ENCODE data around the gene PDGFB. TPM values are rescaled to one million over a fixed set of nuclear protein-coding genes. Genes with fewer than 3 reads are reported as not detected.

PDGFB gene
- total RNA-seq, 3 donors from 2014 or later (not counting 1 experiment from before 2014, with no cell fraction given): 0.28 to 1.2 (median 0.31) TPM

GRCh38 chr22:39182478-39183030 is 62.2 kb downstream of the PDGFB start:
- H3K9me3 Mint-ChIP-seq: no peaks in the 10 kb centered on the region
- Histone ChIP-seq H3K27me3 (ENCODE audit: control insufficient read depth, insufficient read depth, low read length) (no peaks in the 10 kb centered on the region), H3K4me1 (ENCODE audit: control insufficient read depth, insufficient read depth, low read length) (peaks cover 26% of the 10 kb centered on the region), H3K36me3 (ENCODE audit: control insufficient read depth, insufficient read depth, low read length) (no peaks in the 10 kb centered on the region), H3K27ac (ENCODE audit: low read length) (no peak overlapping the region), H3K9me3 (ENCODE audit: control insufficient read depth, insufficient read depth, low read length) (peaks cover 5% of the 10 kb centered on the region), H3K4me3 (ENCODE audit: low read length) (no peak overlapping the region)
- no peak for TF ChIP-seq CTCF (IDR thresholded peaks at IDR 0.05)
- DNase-seq (no peak), ATAC-seq (no peak)
- 87% methylated on average over 5 of the region's 6 CpGs for WGBS (ENCODE audit: insufficient coverage)
- intact Hi-C loops (cut with micrococcal nuclease): no loop called here
- H3K27me3 Mint-ChIP-seq (ENCODE audit: low read depth in 2 of 2): peaks cover 0 to 3% of the 10 kb centered on the region in 2 donors
- no peaks in the 10 kb centered on the region for H3K36me3 Mint-ChIP-seq
- peaks cover 30 to 42% of the 10 kb centered on the region in 2 donors for H3K4me1 Mint-ChIP-seq
- H3K27ac Mint-ChIP-seq: no peak overlapping the region
- no peak overlapping the region for H3K4me3 Mint-ChIP-seq

GRCh38 chr22:39181778-39182177 is 63.0 kb downstream of the PDGFB start:
- WGBS (ENCODE audit: insufficient coverage): 77% methylated on average over 5 of the region's 5 CpGs
- Histone ChIP-seq H3K27me3 (ENCODE audit: control insufficient read depth, insufficient read depth, low read length) (no peaks in the 10 kb centered on the region), H3K4me1 (ENCODE audit: control insufficient read depth, insufficient read depth, low read length) (peaks cover 32% of the 10 kb centered on the region), H3K4me3 (ENCODE audit: low read length) (no peak overlapping the region), H3K36me3 (ENCODE audit: control insufficient read depth, insufficient read depth, low read length) (no peaks in the 10 kb centered on the region), H3K9me3 (ENCODE audit: control insufficient read depth, insufficient read depth, low read length) (peaks cover 5% of the 10 kb centered on the region), H3K27ac (ENCODE audit: low read length) (no peak overlapping the region)
- Mint-ChIP-seq H3K36me3 (no peaks in the 10 kb centered on the region), H3K4me3 (no peak overlapping the region), H3K9me3 (no peaks in the 10 kb centered on the region), H3K27me3 (ENCODE audit: low read depth in 2 of 2) (peaks cover 0 to 3% of the 10 kb centered on the region in 2 donors), H3K4me1 (peaks cover 33 to 48% of the 10 kb centered on the region in 2 donors), H3K27ac (no peak overlapping the region)
- TF ChIP-seq CTCF (IDR thresholded peaks at IDR 0.05): no peak
- no peak for DNase-seq
- intact Hi-C loops (cut with micrococcal nuclease): no loop called here
- ATAC-seq: no peak

- H3K9me3 Mint-ChIP-seq: no peaks in the 10 kb centered on the region
- no peak for DNase-seq
- intact Hi-C loops (cut with micrococcal nuclease): no loop called here
- no peak for TF ChIP-seq CTCF (IDR thresholded peaks at IDR 0.05)
- no peak overlapping the region for H3K27ac ChIP-seq (ENCODE audit: low read length)
- H3K4me1 Mint-ChIP-seq: peaks cover 33 to 52% of the 10 kb centered on the region in 2 donors
- peaks cover 0 to 3% of the 10 kb centered on the region in 2 donors for H3K27me3 Mint-ChIP-seq (ENCODE audit: low read depth in 2 of 2)
- no peak for ATAC-seq
- peaks cover 36% of the 10 kb centered on the region for H3K4me1 ChIP-seq (ENCODE audit: control insufficient read depth, insufficient read depth, low read length)
- no peak overlapping the region for H3K27ac Mint-ChIP-seq
- no peaks in the 10 kb centered on the region for H3K36me3 Mint-ChIP-seq
- WGBS (ENCODE audit: insufficient coverage): 97% methylated on average over 8 of the region's 8 CpGs
- no peak overlapping the region for H3K4me3 ChIP-seq (ENCODE audit: low read length)
- no peak overlapping the region for H3K4me3 Mint-ChIP-seq
- no peaks in the 10 kb centered on the region for H3K36me3 ChIP-seq (ENCODE audit: control insufficient read depth, insufficient read depth, low read length)
- H3K27me3 ChIP-seq (ENCODE audit: control insufficient read depth, insufficient read depth, low read length): no peaks in the 10 kb centered on the region
- H3K9me3 ChIP-seq (ENCODE audit: control insufficient read depth, insufficient read depth, low read length): peaks cover 5% of the 10 kb centered on the region
These were observed 63.4 kb downstream of the PDGFB start for GRCh38 chr22:39181356-39181755.

- peaks cover 42% of the 10 kb centered on the region for H3K4me1 ChIP-seq (ENCODE audit: control insufficient read depth, insufficient read depth, low read length)
- H3K27ac ChIP-seq (ENCODE audit: low read length): no peak overlapping the region
- intact Hi-C loops (cut with micrococcal nuclease): loop anchor here (10.0 kb wide), 1 partner anchor 865 kb away; no protein-coding TSS in a partner anchor
- H3K36me3 Mint-ChIP-seq: no peaks in the 10 kb centered on the region
- peak overlapping the region in 1 of 2 donors; percentile 98 for H3K27ac Mint-ChIP-seq
- ATAC-seq (no peak), DNase-seq (no peak)
- peaks cover 5% of the 10 kb centered on the region for H3K9me3 ChIP-seq (ENCODE audit: control insufficient read depth, insufficient read depth, low read length)
- peaks cover 0 to 3% of the 10 kb centered on the region in 2 donors for H3K27me3 Mint-ChIP-seq (ENCODE audit: low read depth in 2 of 2)
- no peak for TF ChIP-seq CTCF (IDR thresholded peaks at IDR 0.05)
- no peaks in the 10 kb centered on the region for H3K27me3 ChIP-seq (ENCODE audit: control insufficient read depth, insufficient read depth, low read length)
- 89% methylated on average over 21 of the region's 21 CpGs for WGBS (ENCODE audit: insufficient coverage)
- H3K9me3 Mint-ChIP-seq: no peaks in the 10 kb centered on the region
- H3K36me3 ChIP-seq (ENCODE audit: control insufficient read depth, insufficient read depth, low read length): no peaks in the 10 kb centered on the region
- H3K4me3 ChIP-seq (ENCODE audit: low read length): no peak overlapping the region
- peaks cover 39 to 60% of the 10 kb centered on the region in 2 donors for H3K4me1 Mint-ChIP-seq
- no peak overlapping the region for H3K4me3 Mint-ChIP-seq
These were observed 64.9 kb downstream of the PDGFB start for GRCh38 chr22:39179841-39180335.
